Endodermal cell (in vitro differentiated cells): ENCODE data around the gene DPYSL4. TPM values are rescaled to one million over a fixed set of nuclear protein-coding genes. Genes with fewer than 3 reads are reported as not detected.

ENCODE experiments used
- DNase-seq: peaks from one replicate; pipeline ENCODE4 v3.0.0-alpha.2; 2017
- H3K27ac ChIP-seq: 2 replicates; pipeline ENCODE4 v1.5.1; 2013; ENCODE audit warnings: mild to moderate bottlenecking, low read depth, low read length, moderate library complexity
- H3K27me3 ChIP-seq: 2 replicates; pipeline ENCODE4 v1.6.1; 2013; ENCODE audit warnings: mild to moderate bottlenecking, low read length, moderate library complexity; ENCODE audit not compliant: insufficient read depth, control insufficient read depth, poor library complexity, severe bottlenecking
- H3K36me3 ChIP-seq: 2 replicates; pipeline ENCODE4 v1.7.0; 2013; ENCODE audit warnings: mild to moderate bottlenecking, low read length, moderate library complexity; ENCODE audit not compliant: control insufficient read depth, insufficient read depth
- H3K4me1 ChIP-seq: one replicate; pipeline ENCODE4 v1.7.0; 2013; ENCODE audit warnings: low read length; ENCODE audit not compliant: control insufficient read depth, insufficient read depth
- H3K4me3 ChIP-seq: 2 replicates; pipeline ENCODE4 v1.5.1; 2013; ENCODE audit warnings: mild to moderate bottlenecking, low read length, moderate library complexity
- H3K9ac ChIP-seq: 2 replicates; pipeline ENCODE4 v1.6.1; 2013; ENCODE audit warnings: mild to moderate bottlenecking, low read length, moderate library complexity; ENCODE audit not compliant: poor library complexity, severe bottlenecking; ENCODE audit errors: extremely low read depth
- H3K9me3 ChIP-seq: 2 replicates; pipeline ENCODE4 v1.6.1; 2013; ENCODE audit warnings: mild to moderate bottlenecking, low read length, moderate library complexity; ENCODE audit not compliant: control insufficient read depth
- H3K27ac Mint-ChIP-seq: 2 replicates; pipeline ENCODE4 v1.8.0; 2020; ENCODE audit warnings: mixed read lengths
- H3K27me3 Mint-ChIP-seq: 2 replicates; pipeline ENCODE4 v1.8.0; 2021; ENCODE audit warnings: mild to moderate bottlenecking, mixed read lengths; ENCODE audit not compliant: insufficient read depth
- H3K36me3 Mint-ChIP-seq: 2 replicates; pipeline ENCODE4 v1.8.0; 2020; ENCODE audit warnings: low read depth, mixed read lengths
- H3K4me1 Mint-ChIP-seq: 2 replicates; pipeline ENCODE4 v1.8.0; 2020; ENCODE audit warnings: mixed read lengths
- H3K4me3 Mint-ChIP-seq: 2 replicates; pipeline ENCODE4 v1.8.0; 2020; ENCODE audit warnings: mild to moderate bottlenecking, moderate library complexity, mixed read lengths
- H3K9me3 Mint-ChIP-seq: 2 replicates; pipeline ENCODE4 v1.8.0; 2020; ENCODE audit warnings: mild to moderate bottlenecking, mixed read lengths
- WGBS, 2 experiments: methylation state at CpG; one replicate each; pipeline versions ENCODE4 v1.1.5 to v1.1.7; 2013; ENCODE audit warnings: missing lambda C conversion rate in 2 of 2, mixed read lengths in 1 of 2; ENCODE audit not compliant: insufficient coverage in 1 of 2, insufficient read length in 1 of 2; 5-methylcytosine and 5-hydroxymethylcytosine counted together
- total RNA-seq, 2 donors: library from RNA; stranded (reverse); fragmentation: NEBNext Ultra II Directional in 1 of 2; extraction: Animal tissue kit (Norgen Biotek cat#: 25700) in 1 of 2; gene quantifications; 2 replicates in 1 of 2; 3 replicates in 1 of 2; pipeline ENCODE4 v1.2.1, GENCODE V29; 2021
- TF ChIP-seq, protein P1 (sequence below): fragments of 200-600 bp; sonication (generic); conservative IDR thresholded peaks from 2 replicates; pipeline ENCODE4 v1.5.0; 2021; ENCODE audit warnings: antibody characterized with exemption, mild to moderate bottlenecking

DPYSL4 gene
- total RNA-seq, 2 donors from 2014 or later = 5.1 to 13.5 TPM

- Histone ChIP-seq H3K9ac (no peak overlapping the region), H3K27ac (no peak overlapping the region), H3K27me3 (no peaks in the 10 kb centered on the region), H3K9me3 (no peaks in the 10 kb centered on the region), H3K4me1 (no peaks in the 10 kb centered on the region), H3K36me3 (no peaks in the 10 kb centered on the region), H3K4me3 (no peak overlapping the region)
- no peaks in the 10 kb centered on the region for H3K9me3 Mint-ChIP-seq
- H3K4me3 Mint-ChIP-seq = no peak overlapping the region
- TF ChIP-seq, protein P1, sequence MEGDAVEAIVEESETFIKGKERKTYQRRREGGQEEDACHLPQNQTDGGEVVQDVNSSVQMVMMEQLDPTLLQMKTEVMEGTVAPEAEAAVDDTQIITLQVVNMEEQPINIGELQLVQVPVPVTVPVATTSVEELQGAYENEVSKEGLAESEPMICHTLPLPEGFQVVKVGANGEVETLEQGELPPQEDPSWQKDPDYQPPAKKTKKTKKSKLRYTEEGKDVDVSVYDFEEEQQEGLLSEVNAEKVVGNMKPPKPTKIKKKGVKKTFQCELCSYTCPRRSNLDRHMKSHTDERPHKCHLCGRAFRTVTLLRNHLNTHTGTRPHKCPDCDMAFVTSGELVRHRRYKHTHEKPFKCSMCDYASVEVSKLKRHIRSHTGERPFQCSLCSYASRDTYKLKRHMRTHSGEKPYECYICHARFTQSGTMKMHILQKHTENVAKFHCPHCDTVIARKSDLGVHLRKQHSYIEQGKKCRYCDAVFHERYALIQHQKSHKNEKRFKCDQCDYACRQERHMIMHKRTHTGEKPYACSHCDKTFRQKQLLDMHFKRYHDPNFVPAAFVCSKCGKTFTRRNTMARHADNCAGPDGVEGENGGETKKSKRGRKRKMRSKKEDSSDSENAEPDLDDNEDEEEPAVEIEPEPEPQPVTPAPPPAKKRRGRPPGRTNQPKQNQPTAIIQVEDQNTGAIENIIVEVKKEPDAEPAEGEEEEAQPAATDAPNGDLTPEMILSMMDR = no peak
- no peak for DNase-seq
- H3K36me3 Mint-ChIP-seq = no peaks in the 10 kb centered on the region
- H3K27ac Mint-ChIP-seq = no peak overlapping the region
- H3K4me1 Mint-ChIP-seq = no peaks in the 10 kb centered on the region
- WGBS, 2 experiments = 89 to 90% methylated on average over 18 to 23 of the region's 23 CpGs
- no peaks in the 10 kb centered on the region for H3K27me3 Mint-ChIP-seq
Observed at GRCh38 chr10:132242103-132242840, 55.5 kb downstream of the DPYSL4 start.

DNA sequence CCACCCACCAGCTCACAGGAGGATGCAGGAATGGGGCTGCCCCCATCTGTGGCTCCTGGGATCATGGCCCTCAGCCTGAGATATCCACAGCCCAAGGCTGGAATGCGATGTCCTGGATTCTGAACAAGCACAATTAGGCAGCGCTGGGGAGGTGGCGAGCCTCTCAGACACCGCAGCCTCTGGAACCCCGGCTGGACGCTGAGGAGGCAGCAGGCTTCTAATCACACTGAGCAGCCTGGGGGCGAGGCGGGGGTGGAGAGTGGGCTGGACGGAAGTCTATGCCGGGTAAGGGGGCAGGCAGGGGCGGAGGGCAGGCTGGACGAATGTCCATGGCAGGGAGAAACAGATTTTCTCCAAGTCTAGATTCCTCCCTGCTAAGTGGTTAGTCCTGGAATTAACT is 56.4 kb downstream of the DPYSL4 start:
- TF ChIP-seq, protein P1 = no peak
- Mint-ChIP-seq H3K36me3 (no peaks in the 10 kb centered on the region), H3K9me3 (no peaks in the 10 kb centered on the region), H3K4me3 (no peak overlapping the region), H3K27ac (no peak overlapping the region), H3K27me3 (peaks cover 2% of the 10 kb centered on the region), H3K4me1 (no peaks in the 10 kb centered on the region)
- Histone ChIP-seq H3K9me3 (no peaks in the 10 kb centered on the region), H3K4me3 (no peak overlapping the region), H3K4me1 (no peaks in the 10 kb centered on the region), H3K27ac (no peak overlapping the region), H3K36me3 (no peaks in the 10 kb centered on the region), H3K9ac (no peak overlapping the region), H3K27me3 (no peaks in the 10 kb centered on the region)
- no peak for DNase-seq
- 94 to 98% methylated on average over 7 to 12 of the region's 12 CpGs for WGBS, 2 experiments

- Histone ChIP-seq H3K4me3 (no peak overlapping the region), H3K27me3 (no peaks in the 10 kb centered on the region), H3K9me3 (no peaks in the 10 kb centered on the region), H3K36me3 (no peaks in the 10 kb centered on the region), H3K27ac (no peak overlapping the region), H3K9ac (no peak overlapping the region), H3K4me1 (no peaks in the 10 kb centered on the region)
- WGBS, 2 experiments = 86 to 89% methylated on average over 8 to 11 of the region's 11 CpGs
- Mint-ChIP-seq H3K27ac (no peak overlapping the region), H3K4me1 (no peaks in the 10 kb centered on the region), H3K27me3 (peaks cover 2% of the 10 kb centered on the region), H3K4me3 (no peak overlapping the region), H3K36me3 (no peaks in the 10 kb centered on the region), H3K9me3 (no peaks in the 10 kb centered on the region)
- no peak for DNase-seq
- TF ChIP-seq, protein P1 = no peak
Observed at GRCh38 chr10:132243626-132244025, 56.9 kb downstream of the DPYSL4 start.
